ENCODE data around the gene FBXL14. TPM values are rescaled to one million over a fixed set of nuclear protein-coding genes. Genes with fewer than 3 reads are reported as not detected.

The FBXL14 gene
- total and polyA plus RNA-seq, 2 experiments from 2014 or later = 1.9 to 9.3 TPM

DNA sequence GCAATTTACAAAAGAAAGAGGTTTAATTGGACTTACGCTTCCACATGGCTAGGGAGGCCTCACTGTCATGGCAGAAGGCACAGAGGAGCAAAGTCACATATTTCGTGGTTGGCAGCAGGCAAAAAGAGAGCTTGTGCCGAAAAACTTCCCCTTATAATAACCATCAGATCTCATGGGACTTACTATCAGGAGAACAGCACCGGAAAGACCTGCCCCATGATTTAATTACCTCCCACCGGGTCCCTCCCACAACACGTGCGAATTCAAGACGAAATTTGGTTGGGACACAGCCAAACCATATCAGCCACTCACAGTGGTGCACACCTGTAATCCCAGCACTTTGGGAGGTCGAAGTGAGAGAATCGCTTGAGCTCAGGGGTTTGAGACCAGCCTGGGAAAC lies 68.5 kb downstream of the FBXL14 start:
- Histone ChIP-seq H3K4me2 (ENCODE audit: unreplicated experiment) (no peak overlapping the region), H3K9me2 (ENCODE audit: insufficient read depth) (no peaks in the 10 kb centered on the region), H2AFZ (no peak overlapping the region), H3K27me3 (replicated peaks; ENCODE audit: insufficient read depth) (no peaks in the 10 kb centered on the region), H4K20me1 (ENCODE audit: insufficient read depth) (no peaks in the 10 kb centered on the region), H3K9ac (no peak overlapping the region), H3K4me3 (no peak overlapping the region), H3K27ac (no peak overlapping the region), H3K36me3 (ENCODE audit: low read depth) (no peaks in the 10 kb centered on the region), H3F3A (ENCODE audit: insufficient read depth) (peaks cover 23% of the 10 kb centered on the region), H3K79me2 (ENCODE audit: insufficient read depth) (peaks cover 37% of the 10 kb centered on the region), H3K9me3 (ENCODE audit: low read depth) (no peaks in the 10 kb centered on the region), H3K4me1 (ENCODE audit: insufficient read depth) (peaks cover 27% of the 10 kb centered on the region)
- in situ Hi-C loops (cut with MboI) = no loop called here
- TF ChIP-seq EZH2phosphoT487 (IDR thresholded peaks at IDR 0.05; ENCODE audit: insufficient read depth, low read depth) (no peak), EZH2 (IDR thresholded peaks at IDR 0.05; ENCODE audit: insufficient read depth, poor library complexity, severe bottlenecking) (no peak)
- WGBS, 2 experiments (ENCODE audit: low coverage in 1 of 2, low lambda C conversion rate in 2 of 2, missing lambda C conversion rate in 2 of 2) = 92 to 95% methylated on average over 10 of the region's 10 CpGs
- DNase-seq = no peak

DNA sequence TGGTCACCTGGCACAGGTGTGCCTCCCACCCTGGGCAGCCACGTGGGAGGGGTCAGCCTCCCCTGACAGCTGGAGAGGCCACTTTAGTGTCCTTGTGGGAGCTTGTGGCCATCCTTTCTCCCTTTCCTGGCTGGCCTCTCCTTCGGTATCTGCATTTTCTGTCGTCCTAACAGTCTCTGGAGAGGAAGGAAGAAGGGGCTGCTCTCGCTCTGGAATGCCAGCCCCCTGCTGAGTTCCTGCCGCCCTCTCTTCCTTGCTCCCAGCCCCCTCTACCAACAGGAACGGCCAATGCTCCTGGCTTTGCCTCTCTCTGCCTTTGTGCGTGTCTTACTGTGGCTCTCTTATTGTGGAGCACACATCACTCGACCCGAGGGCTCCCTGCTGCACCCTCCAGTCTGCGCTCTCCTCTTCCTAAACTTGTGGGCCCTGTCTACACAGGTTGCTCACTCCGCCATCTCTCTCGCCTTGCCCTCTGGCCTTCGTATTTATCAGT lies 70.8 kb downstream of the FBXL14 start:
- WGBS, 2 experiments (ENCODE audit: low coverage in 1 of 2, low lambda C conversion rate in 2 of 2, missing lambda C conversion rate in 2 of 2) = 82 to 86% methylated on average over 13 of the region's 13 CpGs
- peaks cover 32% of the 10 kb centered on the region for H3K4me1 ChIP-seq (ENCODE audit: insufficient read depth)
- H3K9ac ChIP-seq = no peak overlapping the region
- H3K79me2 ChIP-seq (ENCODE audit: insufficient read depth) = peaks cover 24% of the 10 kb centered on the region
- no peak overlapping the region for H3K4me3 ChIP-seq
- H3K9me3 ChIP-seq (ENCODE audit: low read depth) = no peaks in the 10 kb centered on the region
- no peaks in the 10 kb centered on the region for H3K27me3 ChIP-seq (replicated peaks; ENCODE audit: insufficient read depth)
- no peaks in the 10 kb centered on the region for H3K36me3 ChIP-seq (ENCODE audit: low read depth)
- H2AFZ ChIP-seq = no peak overlapping the region
- no peak for TF ChIP-seq EZH2phosphoT487 (IDR thresholded peaks at IDR 0.05; ENCODE audit: insufficient read depth, low read depth)
- TF ChIP-seq EZH2 (IDR thresholded peaks at IDR 0.05; ENCODE audit: insufficient read depth, poor library complexity, severe bottlenecking) = no peak
- H3K4me2 ChIP-seq (ENCODE audit: unreplicated experiment) = no peak overlapping the region
- no peaks in the 10 kb centered on the region for H3K9me2 ChIP-seq (ENCODE audit: insufficient read depth)
- no peak for DNase-seq
- H3F3A ChIP-seq (ENCODE audit: insufficient read depth) = peaks cover 19% of the 10 kb centered on the region
- H3K27ac ChIP-seq = no peak overlapping the region
- in situ Hi-C loops (cut with MboI) = no loop called here
- no peaks in the 10 kb centered on the region for H4K20me1 ChIP-seq (ENCODE audit: insufficient read depth)

DNA sequence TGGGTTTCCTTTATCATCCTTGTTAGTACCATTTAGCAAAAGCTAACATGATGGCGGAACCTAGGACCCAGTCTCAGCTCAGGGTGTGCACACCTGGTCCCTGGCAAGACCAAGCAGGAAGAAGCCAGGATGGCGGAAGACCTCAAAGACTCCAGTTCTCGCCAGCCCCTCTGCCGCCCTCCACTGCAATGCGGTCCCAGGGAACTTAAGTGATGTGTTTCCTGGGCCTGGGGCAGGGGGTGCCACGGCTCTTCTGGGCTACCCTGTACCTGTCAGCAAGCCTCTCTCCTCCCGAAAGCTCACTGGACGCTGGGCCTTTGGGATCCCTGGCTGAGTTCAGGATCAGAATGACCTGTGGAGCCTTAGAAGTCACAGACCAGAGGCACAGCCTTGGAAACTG lies 71.3 kb downstream of the FBXL14 start:
- Histone ChIP-seq H3K4me1 (ENCODE audit: insufficient read depth) (peaks cover 32% of the 10 kb centered on the region), H3K4me3 (no peak overlapping the region), H3K27me3 (replicated peaks; ENCODE audit: insufficient read depth) (no peaks in the 10 kb centered on the region), H3K27ac (no peak overlapping the region), H4K20me1 (ENCODE audit: insufficient read depth) (no peaks in the 10 kb centered on the region), H3K9me3 (ENCODE audit: low read depth) (no peaks in the 10 kb centered on the region), H3K4me2 (ENCODE audit: unreplicated experiment) (no peak overlapping the region), H3K79me2 (ENCODE audit: insufficient read depth) (peaks cover 18% of the 10 kb centered on the region), H3F3A (ENCODE audit: insufficient read depth) (peaks cover 15% of the 10 kb centered on the region), H3K36me3 (ENCODE audit: low read depth) (no peaks in the 10 kb centered on the region), H2AFZ (no peak overlapping the region), H3K9me2 (ENCODE audit: insufficient read depth) (no peaks in the 10 kb centered on the region), H3K9ac (no peak overlapping the region)
- in situ Hi-C loops (cut with MboI) = no loop called here
- WGBS, 2 experiments (ENCODE audit: low coverage in 1 of 2, low lambda C conversion rate in 2 of 2, missing lambda C conversion rate in 2 of 2) = 93 to 94% methylated on average over 8 of the region's 8 CpGs
- TF ChIP-seq EZH2 (IDR thresholded peaks at IDR 0.05; ENCODE audit: insufficient read depth, poor library complexity, severe bottlenecking) (no peak), EZH2phosphoT487 (IDR thresholded peaks at IDR 0.05; ENCODE audit: insufficient read depth, low read depth) (no peak)
- DNase-seq = no peak

DNA sequence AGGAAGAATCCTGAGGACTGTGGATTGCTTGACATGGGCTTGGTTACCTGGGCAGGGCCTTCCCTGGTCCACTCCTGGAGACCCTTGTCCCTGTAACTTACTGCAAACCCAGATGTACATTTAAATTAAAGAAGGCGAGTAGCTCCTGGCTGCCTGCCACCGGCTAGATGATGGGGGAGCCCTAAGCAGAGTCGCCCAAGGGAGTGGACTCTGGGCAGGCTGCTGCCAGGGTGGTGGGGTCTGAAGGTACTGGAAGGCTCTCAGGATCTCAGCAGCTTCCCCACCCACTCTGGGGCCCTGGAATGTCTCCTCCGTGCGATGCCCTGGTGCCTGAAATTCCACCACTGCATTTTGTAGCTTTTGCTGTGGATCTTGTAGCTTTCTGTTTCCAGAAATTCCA lies 74.7 kb downstream of the FBXL14 start:
- DNase-seq = peak; percentile 38
- Histone ChIP-seq H3K4me3 (peak overlapping the region; percentile 28), H3K36me3 (ENCODE audit: low read depth) (no peaks in the 10 kb centered on the region), H2AFZ (no peak overlapping the region), H3F3A (ENCODE audit: insufficient read depth) (peaks cover 23% of the 10 kb centered on the region), H3K4me2 (ENCODE audit: unreplicated experiment) (peak overlapping the region; percentile 59), H3K79me2 (ENCODE audit: insufficient read depth) (no peaks in the 10 kb centered on the region), H3K9me3 (ENCODE audit: low read depth) (no peaks in the 10 kb centered on the region), H3K9ac (no peak overlapping the region), H3K9me2 (ENCODE audit: insufficient read depth) (no peaks in the 10 kb centered on the region), H3K27ac (peak overlapping the region; percentile 20), H4K20me1 (ENCODE audit: insufficient read depth) (no peaks in the 10 kb centered on the region), H3K4me1 (ENCODE audit: insufficient read depth) (peaks cover 35% of the 10 kb centered on the region), H3K27me3 (replicated peaks; ENCODE audit: insufficient read depth) (no peaks in the 10 kb centered on the region)
- TF ChIP-seq EZH2 (IDR thresholded peaks at IDR 0.05; ENCODE audit: insufficient read depth, poor library complexity, severe bottlenecking) = no peak
- no peak for TF ChIP-seq EZH2phosphoT487 (IDR thresholded peaks at IDR 0.05; ENCODE audit: insufficient read depth, low read depth)
- whole genome bisulfite sequencing, 2 experiments (ENCODE audit: low coverage in 1 of 2, low lambda C conversion rate in 2 of 2, missing lambda C conversion rate in 2 of 2) = 75 to 77% methylated on average over 5 of the region's 5 CpGs
- in situ Hi-C loops (cut with MboI) = no loop called here

Data from GM23248 (cell line).